GM21360 (cell line): ENCODE measurements around the gene POU2F1.

Source experiments
- ATAC-seq: cut with Tn5 transposase; IDR thresholded peaks from one replicate; pipeline ENCODE4 v1.9.1; 2021; ENCODE audit warnings: mild to moderate bottlenecking, moderate library complexity; ENCODE audit not compliant: unreplicated experiment

POU2F1 gene

GRCh38 chr1:167220537-167221125 lies at the start of gene POU2F1:
Gene POU2F1, plus strand, starts transcription at chr1:167220886. Its CDS starts 12 bp downstream, at chr1:167220898.
- peak; percentile 60 for ATAC-seq

DNA sequence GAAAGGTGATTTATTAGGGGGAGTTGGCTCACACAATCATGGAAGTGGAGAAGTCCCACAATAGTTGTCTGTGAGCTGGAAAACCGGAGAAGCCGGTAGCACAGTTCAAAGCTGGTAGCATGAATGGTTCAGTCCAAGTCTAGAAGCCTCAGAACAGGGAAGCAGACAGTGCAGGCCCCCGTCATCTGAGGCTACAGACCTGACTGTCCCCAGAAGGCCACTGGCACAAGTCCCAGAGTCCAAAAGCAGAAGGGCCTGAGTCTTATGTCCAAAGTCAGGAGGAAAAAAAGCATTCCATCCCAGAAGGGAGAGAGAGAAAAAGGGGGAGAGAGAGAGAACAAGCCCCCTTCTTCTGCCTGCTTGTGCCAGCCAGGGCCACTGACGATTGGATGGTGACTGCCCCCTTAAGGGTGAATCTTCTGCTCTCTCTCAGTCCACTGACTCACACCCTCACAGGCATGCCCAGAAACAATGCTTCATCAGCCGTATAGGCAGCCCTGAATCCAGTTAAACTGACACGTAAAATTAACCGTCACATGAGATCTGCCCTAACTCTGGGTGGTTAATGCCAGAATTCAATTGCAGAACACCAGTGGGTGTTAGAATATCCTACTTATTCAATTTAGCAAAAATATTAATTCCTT lies 49.3 kb upstream of the POU2F1 start:
- no peak for ATAC-seq

- no peak for ATAC-seq
Measured at GRCh38 chr1:167173516-167174184, 47.0 kb upstream of the POU2F1 start.

DNA sequence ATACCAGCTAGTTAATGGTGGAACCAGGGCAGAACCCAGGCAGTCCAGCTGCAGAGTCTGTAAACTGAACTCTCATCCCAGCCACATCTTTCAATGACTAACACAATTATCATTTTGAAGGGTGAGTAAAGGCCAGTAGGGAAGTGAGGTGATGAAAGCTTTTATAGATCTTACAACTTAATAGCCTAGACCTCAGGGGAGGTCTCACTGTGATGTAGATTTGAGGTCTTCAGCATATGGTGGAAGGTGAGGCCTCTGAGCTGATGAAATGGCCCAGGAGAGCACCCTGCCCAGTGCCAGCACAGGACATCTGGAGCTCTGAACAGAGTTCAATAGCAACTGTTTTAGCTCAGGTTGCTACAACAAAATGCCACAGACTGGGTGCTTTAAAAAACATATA lies 44.8 kb upstream of the POU2F1 start:
- no peak for ATAC-seq

DNA sequence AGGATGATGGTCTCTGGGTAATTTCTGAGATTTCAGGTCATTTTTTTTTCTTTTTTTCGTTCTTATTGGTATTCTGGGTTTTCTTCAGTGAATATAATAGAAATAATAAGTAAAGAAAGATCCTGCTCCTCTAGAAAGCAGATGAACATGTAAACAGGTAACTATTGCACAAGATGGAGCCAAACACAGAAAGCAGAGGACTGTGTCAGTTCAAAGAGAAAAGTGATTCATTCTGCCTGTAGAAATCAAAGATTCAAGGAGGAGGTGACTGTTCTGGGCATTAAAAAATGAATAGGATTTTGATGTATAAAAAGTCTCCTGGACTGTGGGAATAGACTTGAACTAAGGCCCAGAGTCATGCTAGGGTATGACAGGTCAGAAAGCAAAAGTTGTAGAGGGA lies 41.9 kb upstream of the POU2F1 start:
- ATAC-seq: no peak

DNA sequence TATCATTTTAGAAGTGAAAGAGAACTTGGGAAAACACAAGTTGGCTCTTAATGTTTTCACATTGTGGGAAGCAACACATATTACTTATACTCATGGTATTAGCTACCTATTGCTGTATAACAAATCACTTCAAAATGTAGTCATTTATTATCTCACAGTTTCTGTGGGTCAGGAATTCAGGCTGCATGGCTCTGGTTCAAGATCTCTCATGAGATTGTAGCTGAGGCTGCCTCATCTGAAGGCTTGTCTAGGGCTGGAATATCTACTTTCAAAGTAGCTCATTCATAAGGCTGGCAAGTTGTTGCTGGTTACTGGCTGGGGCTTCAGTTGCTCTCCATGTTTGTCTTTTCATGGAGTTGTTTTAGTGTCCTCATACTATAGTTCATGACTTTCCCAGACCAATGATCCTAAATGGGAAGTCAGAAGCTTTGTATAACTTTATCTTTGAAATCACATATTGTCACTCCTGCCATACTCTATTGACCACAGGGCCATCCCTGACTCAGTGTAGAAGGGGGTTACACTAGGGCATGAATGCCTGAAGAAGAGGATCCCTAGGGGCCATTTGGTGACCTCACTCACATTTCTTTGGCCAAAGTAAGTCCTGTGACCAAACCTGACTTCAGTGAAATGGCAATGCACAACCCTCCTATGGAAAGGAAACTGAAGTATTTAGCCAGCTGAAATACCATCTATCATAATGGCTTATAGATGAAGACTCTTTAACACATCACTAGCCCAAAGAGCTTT lies 37.9 kb upstream of the POU2F1 start:
- ATAC-seq: no peak

DNA sequence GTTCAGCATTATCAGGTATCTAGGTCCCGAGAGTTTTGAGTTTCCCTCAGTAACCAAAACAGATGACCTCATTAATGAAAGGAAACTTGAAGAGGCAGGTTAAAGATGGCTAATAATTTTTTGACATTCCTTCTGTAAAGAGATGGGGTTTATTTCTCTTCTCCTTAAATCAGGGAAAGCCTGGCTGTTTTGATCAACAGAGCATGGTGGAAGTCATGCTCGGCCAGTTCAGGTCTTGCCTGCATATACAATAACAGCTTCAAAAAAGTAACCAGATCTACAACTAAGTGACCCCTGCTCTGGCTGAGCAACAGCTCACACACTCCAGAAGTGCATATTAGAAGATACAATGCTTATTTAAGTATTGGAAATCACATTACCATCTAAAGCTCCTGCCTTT lies 36.6 kb upstream of the POU2F1 start:
- ATAC-seq: no peak

- no peak for ATAC-seq
Measured at GRCh38 chr1:167185062-167185461, 35.6 kb upstream of the POU2F1 start.

GRCh38 chr1:167185974-167186657 lies 34.6 kb upstream of the POU2F1 start:
- no peak for ATAC-seq

DNA sequence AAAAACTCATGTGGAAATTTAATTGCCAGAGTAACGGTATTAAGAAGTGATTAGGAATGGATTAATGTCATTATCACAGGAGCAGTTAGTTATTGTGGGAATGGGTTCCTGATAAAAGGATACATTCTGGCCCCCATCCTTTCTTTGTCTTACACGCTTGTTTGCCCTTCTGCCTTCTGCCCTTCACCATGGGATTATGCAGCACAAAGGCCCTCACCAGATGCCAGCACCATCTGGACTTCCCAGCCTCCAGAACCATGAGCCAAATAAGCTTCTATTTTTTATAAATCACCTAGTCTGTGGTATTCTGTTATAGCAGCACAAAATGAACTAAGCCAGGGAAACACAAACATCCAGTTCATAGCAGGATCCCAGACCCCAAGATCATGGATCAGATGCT lies 33.9 kb upstream of the POU2F1 start:
- ATAC-seq: no peak

DNA sequence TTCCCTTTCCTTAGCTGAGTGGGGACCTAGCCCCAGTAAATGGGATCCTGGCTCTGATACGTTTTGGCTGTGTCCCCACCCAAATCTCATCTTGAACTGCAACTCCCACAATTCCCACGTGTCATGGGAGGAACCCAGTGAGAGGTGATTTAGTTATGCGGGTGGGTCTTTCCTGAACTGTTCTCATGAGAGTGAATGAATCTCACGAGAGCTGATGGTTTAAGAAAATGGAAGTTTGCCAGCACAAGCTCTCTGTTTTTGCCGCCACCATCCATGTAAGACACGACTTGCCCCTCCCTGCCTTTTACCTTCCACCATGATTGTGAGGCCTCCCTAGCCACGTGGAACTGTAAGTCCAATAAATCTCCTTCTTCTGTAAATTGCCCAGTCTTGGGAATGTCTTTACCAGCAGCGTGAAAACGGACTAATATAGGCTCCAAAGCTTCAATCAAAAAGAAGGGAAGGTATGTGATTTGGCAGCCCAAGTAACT lies 29.9 kb upstream of the POU2F1 start:
- no peak for ATAC-seq

DNA sequence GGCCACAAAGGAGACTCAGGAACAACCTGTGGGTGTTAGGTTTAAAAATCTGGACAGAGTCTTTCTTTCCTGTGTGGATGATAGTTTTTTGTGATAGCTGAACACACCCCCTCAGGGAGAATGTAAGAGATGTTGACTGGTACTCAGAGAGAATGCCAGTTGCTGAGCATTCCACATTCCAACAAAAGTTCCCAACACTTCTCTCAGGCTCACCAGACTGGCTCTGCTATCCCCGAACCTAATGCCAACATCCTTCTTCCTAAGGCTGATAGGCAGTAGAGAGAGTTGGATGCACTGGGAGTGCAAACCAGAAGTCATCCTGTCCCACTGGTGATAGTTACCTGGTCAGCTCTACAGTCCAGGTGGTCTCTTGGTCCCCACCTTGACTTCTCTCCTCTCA lies 28.7 kb upstream of the POU2F1 start:
- ATAC-seq: no peak

DNA sequence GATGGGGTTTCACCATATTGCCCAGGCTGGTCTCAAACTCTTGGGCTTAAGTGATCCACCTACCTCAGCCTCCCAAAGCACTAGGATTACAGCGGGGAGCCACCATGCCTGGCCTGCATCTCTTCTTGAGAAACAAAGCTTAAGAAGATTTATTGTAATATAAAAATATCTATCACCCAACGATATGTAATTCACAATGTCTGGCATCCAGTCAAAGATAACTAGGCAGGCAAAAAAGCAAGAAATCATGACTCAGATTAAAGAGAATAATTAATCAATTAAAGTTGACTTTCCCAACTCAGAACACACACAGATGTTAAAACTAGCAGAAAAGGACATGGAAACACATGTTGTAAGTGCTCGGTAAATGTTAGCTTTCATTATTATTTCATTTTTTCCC lies 26.5 kb upstream of the POU2F1 start:
- no peak for ATAC-seq

DNA sequence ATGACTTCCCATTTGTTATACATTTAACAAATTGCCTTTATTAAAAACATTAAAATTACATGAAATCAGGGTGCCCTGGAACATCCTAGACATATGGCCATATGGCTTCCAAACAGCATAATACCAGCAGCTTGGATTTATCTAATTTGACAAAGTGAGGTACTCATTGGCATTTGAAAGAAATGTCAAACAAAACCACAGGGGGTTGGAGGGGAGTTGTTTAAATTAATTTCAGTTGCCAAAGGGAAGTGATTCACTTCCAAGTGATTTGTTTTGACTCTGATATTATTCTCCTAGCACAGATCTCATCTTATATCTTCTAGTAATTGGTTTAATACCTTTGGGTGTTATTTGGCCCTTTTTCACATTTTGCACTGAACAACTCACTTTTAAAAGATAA lies 24.5 kb upstream of the POU2F1 start:
- no peak for ATAC-seq

- no peak for ATAC-seq
Measured at GRCh38 chr1:167197236-167197635, 23.4 kb upstream of the POU2F1 start.

- no peak for ATAC-seq
Measured at GRCh38 chr1:167197692-167198091, 23.0 kb upstream of the POU2F1 start.

GRCh38 chr1:167198518-167199133 lies 22.1 kb upstream of the POU2F1 start:
- ATAC-seq: no peak

DNA sequence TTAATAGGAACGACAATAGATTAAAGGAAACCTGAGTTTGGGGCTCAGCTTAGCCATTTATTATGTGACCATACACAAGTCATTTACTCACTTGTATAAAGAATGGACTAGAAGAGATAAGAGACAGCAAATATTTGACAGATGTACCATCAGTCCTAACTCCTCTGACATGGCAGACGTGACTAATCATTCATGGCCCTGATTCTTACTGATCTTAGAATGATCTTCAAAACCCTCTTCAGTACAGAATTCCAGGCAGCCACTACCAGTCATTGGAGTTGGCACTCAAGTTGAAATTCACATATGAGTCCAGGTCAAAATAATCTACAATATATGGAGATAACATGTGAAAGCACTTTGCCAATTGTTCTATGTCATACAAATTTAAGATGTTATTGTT lies 21.0 kb upstream of the POU2F1 start:
- no peak for ATAC-seq

- no peak for ATAC-seq
Measured at GRCh38 chr1:167200272-167200671, 20.4 kb upstream of the POU2F1 start.

GRCh38 chr1:167200749-167201148 lies 19.9 kb upstream of the POU2F1 start:
- no peak for ATAC-seq

DNA sequence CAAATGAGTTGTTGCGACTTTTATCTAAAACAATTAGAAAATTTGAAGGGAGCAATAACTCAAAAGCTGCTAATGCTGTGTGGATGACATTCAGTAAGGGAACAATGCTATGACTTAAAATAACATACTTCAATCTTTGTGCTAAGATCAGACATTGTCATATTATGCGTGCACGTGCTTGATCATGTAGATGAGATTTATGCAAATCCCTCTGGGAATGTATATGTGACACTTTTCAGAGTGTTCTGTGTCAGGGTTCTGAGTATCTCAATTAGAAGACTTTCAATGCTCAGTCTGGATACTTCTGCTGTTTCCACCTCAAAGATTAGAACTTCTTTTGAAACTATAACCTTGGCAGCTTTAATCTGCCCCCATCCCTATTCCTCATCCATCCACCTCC lies 18.6 kb upstream of the POU2F1 start:
- no peak for ATAC-seq
